PC-3 (cell line): ENCODE data around the gene ALPK1.

Source experiments
- EZH2 ChIP-seq: fragments of 300-600 bp; sonication (generic); IDR thresholded peaks from one replicate; pipeline ENCODE4 v1.6.1; 2017; ENCODE audit warnings: antibody characterized with exemption, mild to moderate bottlenecking, low read length; ENCODE audit not compliant: unreplicated experiment
- TF ChIP-seq, protein P1 (sequence below): fragments of 300-600 bp; sonication (generic); conservative IDR thresholded peaks from 2 replicates; pipeline ENCODE4 v1.5.1; 2017; ENCODE audit warnings: antibody characterized with exemption, low read depth, mild to moderate bottlenecking, low read length

DNA sequence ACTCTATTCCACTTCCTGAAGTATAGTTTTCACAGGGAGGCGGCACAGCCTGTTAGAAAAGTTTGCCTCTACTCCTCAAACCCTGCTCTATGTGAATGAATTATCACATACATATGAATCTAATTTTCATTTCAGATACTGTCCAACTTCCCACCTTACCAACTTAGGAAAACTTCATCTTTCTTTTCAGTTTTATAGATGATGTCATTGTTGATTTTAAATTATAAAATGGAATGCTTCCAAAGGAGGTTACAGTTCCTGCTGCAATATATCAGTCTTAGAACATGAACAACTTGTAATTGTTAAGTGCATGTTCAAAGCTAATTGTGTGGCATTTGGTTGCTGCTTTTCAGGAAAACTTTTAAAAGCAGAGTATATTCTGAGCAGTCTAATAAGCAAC, 126.4 kb downstream of the ALPK1 start:
- TF ChIP-seq EZH2, result no peak
- TF ChIP-seq, protein P1, sequence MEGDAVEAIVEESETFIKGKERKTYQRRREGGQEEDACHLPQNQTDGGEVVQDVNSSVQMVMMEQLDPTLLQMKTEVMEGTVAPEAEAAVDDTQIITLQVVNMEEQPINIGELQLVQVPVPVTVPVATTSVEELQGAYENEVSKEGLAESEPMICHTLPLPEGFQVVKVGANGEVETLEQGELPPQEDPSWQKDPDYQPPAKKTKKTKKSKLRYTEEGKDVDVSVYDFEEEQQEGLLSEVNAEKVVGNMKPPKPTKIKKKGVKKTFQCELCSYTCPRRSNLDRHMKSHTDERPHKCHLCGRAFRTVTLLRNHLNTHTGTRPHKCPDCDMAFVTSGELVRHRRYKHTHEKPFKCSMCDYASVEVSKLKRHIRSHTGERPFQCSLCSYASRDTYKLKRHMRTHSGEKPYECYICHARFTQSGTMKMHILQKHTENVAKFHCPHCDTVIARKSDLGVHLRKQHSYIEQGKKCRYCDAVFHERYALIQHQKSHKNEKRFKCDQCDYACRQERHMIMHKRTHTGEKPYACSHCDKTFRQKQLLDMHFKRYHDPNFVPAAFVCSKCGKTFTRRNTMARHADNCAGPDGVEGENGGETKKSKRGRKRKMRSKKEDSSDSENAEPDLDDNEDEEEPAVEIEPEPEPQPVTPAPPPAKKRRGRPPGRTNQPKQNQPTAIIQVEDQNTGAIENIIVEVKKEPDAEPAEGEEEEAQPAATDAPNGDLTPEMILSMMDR, result no peak
